Stomach smooth muscle (tissue), 2 donors: ENCODE results near the gene ARSB.
"Not testable (repeated sequence)": the region's sequence is repeated elsewhere in the genome, so short reads cannot be mapped to it uniquely, and the experiment has no call there.

Source experiments
- H3K27ac ChIP-seq: one replicate; pipeline ENCODE4 v1.7.0; 2013; ENCODE audit warnings: mild to moderate bottlenecking, low read length, inconsistent platforms
- H3K27me3 ChIP-seq, 2 donors: one replicate each; pipeline ENCODE4 v1.7.0; 2013; ENCODE audit warnings: low read length in 2 of 2; ENCODE audit not compliant: insufficient read depth in 2 of 2, control insufficient read depth in 1 of 2
- H3K36me3 ChIP-seq, 2 donors: one replicate each; pipeline ENCODE4 v1.7.0; 2013; ENCODE audit warnings: low read length in 2 of 2; ENCODE audit not compliant: control insufficient read depth in 2 of 2, insufficient read depth in 2 of 2
- H3K4me1 ChIP-seq: one replicate; pipeline ENCODE4 v1.7.0; 2013; ENCODE audit warnings: low read length; ENCODE audit not compliant: control insufficient read depth, insufficient read depth
- H3K4me3 ChIP-seq, 2 donors: one replicate each; pipeline ENCODE4 v1.7.0; 2013; ENCODE audit warnings: low read length in 2 of 2
- H3K9ac ChIP-seq, 2 donors: one replicate each; pipeline ENCODE4 v1.7.0; 2013; ENCODE audit warnings: low read length in 2 of 2, mild to moderate bottlenecking in 1 of 2
- H3K9me3 ChIP-seq, 2 donors: one replicate each; pipeline ENCODE4 v1.7.0; 2013; ENCODE audit warnings: low read length in 2 of 2; ENCODE audit not compliant: control insufficient read depth in 2 of 2
- donor health status: healthy.
- donor health status: Pancreatic carcinoma.

Gene ARSB

GRCh38 chr5:78735834-78736463, 249.2 kb downstream of the ARSB start:
- H3K4me1 ChIP-seq = no peaks in the 10 kb centered on the region
- no peak overlapping the region for H3K4me3 ChIP-seq
- H3K27ac ChIP-seq = no peak overlapping the region
- peaks cover 0 to 7% of the 10 kb centered on the region in 2 donors for H3K9me3 ChIP-seq
- H3K36me3 ChIP-seq = no peaks in the 10 kb centered on the region
- H3K9ac ChIP-seq = no peak overlapping the region
- H3K27me3 ChIP-seq = no peaks in the 10 kb centered on the region

GRCh38 chr5:78734950-78735349, 250.2 kb downstream of the ARSB start:
- no peak overlapping the region for H3K9ac ChIP-seq
- H3K9me3 ChIP-seq = peaks cover 0 to 7% of the 10 kb centered on the region in 2 donors
- H3K27me3 ChIP-seq = no peaks in the 10 kb centered on the region
- H3K27ac ChIP-seq = no peak overlapping the region
- no peak overlapping the region for H3K4me3 ChIP-seq
- H3K4me1 ChIP-seq = no peaks in the 10 kb centered on the region
- H3K36me3 ChIP-seq = no peaks in the 10 kb centered on the region

- no peak overlapping the region for H3K27ac ChIP-seq
- H3K27me3 ChIP-seq = no peaks in the 10 kb centered on the region
- no peaks in the 10 kb centered on the region for H3K4me1 ChIP-seq
- no peak overlapping the region for H3K9ac ChIP-seq
- H3K4me3 ChIP-seq = no peak overlapping the region
- H3K9me3 ChIP-seq = peaks cover 0 to 7% of the 10 kb centered on the region in 2 donors
- H3K36me3 ChIP-seq = no peaks in the 10 kb centered on the region
Measured at GRCh38 chr5:78734094-78734845, 250.8 kb downstream of the ARSB start.

GRCh38 chr5:78732721-78733120, 252.4 kb downstream of the ARSB start:
- H3K4me3 ChIP-seq, H3K4me1 ChIP-seq, H3K27ac ChIP-seq, H3K9me3 ChIP-seq, H3K9ac ChIP-seq, H3K27me3 ChIP-seq, H3K36me3 ChIP-seq: not testable (repeated sequence)

- Histone ChIP-seq H3K27me3 (no peaks in the 10 kb centered on the region), H3K27ac (no peak overlapping the region), H3K4me3 (no peak overlapping the region), H3K9ac (no peak overlapping the region), H3K9me3 (peaks cover 0 to 7% of the 10 kb centered on the region in 2 donors), H3K4me1 (no peaks in the 10 kb centered on the region), H3K36me3 (no peaks in the 10 kb centered on the region)
Measured at GRCh38 chr5:78731884-78732283, 253.2 kb downstream of the ARSB start.

- Histone ChIP-seq H3K4me1 (no peaks in the 10 kb centered on the region), H3K4me3 (no peak overlapping the region), H3K9me3 (peaks cover 0 to 2% of the 10 kb centered on the region in 2 donors), H3K27me3 (no peaks in the 10 kb centered on the region), H3K36me3 (no peaks in the 10 kb centered on the region), H3K9ac (no peak overlapping the region), H3K27ac (no peak overlapping the region)
Measured at GRCh38 chr5:78730300-78731094, 254.6 kb downstream of the ARSB start.

- H3K4me3 ChIP-seq = no peak overlapping the region
- H3K27me3 ChIP-seq = no peaks in the 10 kb centered on the region
- no peak overlapping the region for H3K9ac ChIP-seq
- H3K4me1 ChIP-seq = no peaks in the 10 kb centered on the region
- no peaks in the 10 kb centered on the region for H3K36me3 ChIP-seq
- H3K9me3 ChIP-seq = no peaks in the 10 kb centered on the region
- H3K27ac ChIP-seq = no peak overlapping the region
Measured at GRCh38 chr5:78727786-78728761, 257.0 kb downstream of the ARSB start.
